HepG2 (cell line): Measurements from ENCODE around the gene MLST8. TPM values are rescaled to one million over a fixed set of nuclear protein-coding genes. Genes with fewer than 3 reads are reported as not detected.

Experiments
- CBFB ChIP-seq: sonication (generic); formaldehyde crosslinking; IDR thresholded peaks from 2 replicates; pipeline ENCODE4 v1.4.0; 2020; ENCODE audit warnings: missing genetic modification reagents
- CTCF ChIP-seq: sonication (generic); formaldehyde crosslinking; IDR thresholded peaks from 2 replicates; pipeline ENCODE4 v1.5.0; 2020; ENCODE audit warnings: mild to moderate bottlenecking, missing genetic modification reagents, moderate library complexity
- EEA1 ChIP-seq: sonication (generic); formaldehyde crosslinking; IDR thresholded peaks from 2 replicates; pipeline ENCODE4 v1.5.1; 2020; ENCODE audit warnings: mild to moderate bottlenecking, missing genetic modification reagents, borderline replicate concordance
- MBNL3 ChIP-seq: fragments of 250-450 bp; sonication (Bioruptor Pico); conservative IDR thresholded peaks from 2 replicates; pipeline ENCODE4 v1.8.0; 2022; ENCODE audit warnings: mild to moderate bottlenecking, inconsistent platforms
- MZF1 ChIP-seq: sonication (generic); formaldehyde crosslinking; IDR thresholded peaks from 2 replicates; pipeline ENCODE4 v1.8.1; 2023; ENCODE audit warnings: mild to moderate bottlenecking, missing genetic modification reagents, borderline replicate concordance
- NCOA1 ChIP-seq: sonication (generic); formaldehyde crosslinking; IDR thresholded peaks from 2 replicates; pipeline ENCODE4 v1.9.0; 2021; ENCODE audit warnings: missing genetic modification reagents
- NCOR1 ChIP-seq: fragments of 200-600 bp; sonication (generic); IDR thresholded peaks from 2 replicates; pipeline ENCODE4 v1.7.0; 2017; ENCODE audit warnings: antibody characterized with exemption, low read length, borderline replicate concordance
- NR2F1 ChIP-seq, 2 experiments: fragments of 450-650 bp in 1 of 2; formaldehyde crosslinking in 1 of 2; IDR thresholded peaks; 2 replicates each; pipeline versions ENCODE4 v1.5.0 to v1.6.1; 2016 to 2020; ENCODE audit warnings: mild to moderate bottlenecking in 1 of 2, missing compliant biosample characterization in 1 of 2, missing genetic modification reagents in 1 of 2, moderate library complexity in 1 of 2
- POLR2AphosphoS2 ChIP-seq: IDR thresholded peaks from 2 replicates; pipeline ENCODE4 v1.6.1; 2011; ENCODE audit warnings: low read depth, low read length, improper control_type of control experiment
- PREB ChIP-seq: sonication (generic); formaldehyde crosslinking; IDR thresholded peaks from 2 replicates; pipeline ENCODE4 v1.4.0; 2020; ENCODE audit warnings: missing genetic modification reagents
- SKIL ChIP-seq: sonication (generic); formaldehyde crosslinking; IDR thresholded peaks from 2 replicates; pipeline ENCODE4 v1.8.0; 2022; ENCODE audit warnings: missing genetic modification reagents, mild to moderate bottlenecking, moderate library complexity, borderline replicate concordance
- SNAI1 ChIP-seq: sonication (generic); formaldehyde crosslinking; IDR thresholded peaks from 2 replicates; pipeline ENCODE4 v1.5.0; 2020; ENCODE audit warnings: mild to moderate bottlenecking, missing genetic modification reagents, borderline replicate concordance
- ZBTB40 ChIP-seq, 2 experiments: fragments of 450-650 bp in 1 of 2; sonication (generic) in 1 of 2; formaldehyde crosslinking in 1 of 2; IDR thresholded peaks; 2 replicates each; pipeline versions ENCODE4 v1.6.1 to v1.8.0; 2016 to 2022; ENCODE audit warnings: antibody characterized with exemption in 1 of 2, mild to moderate bottlenecking in 1 of 2, missing genetic modification reagents in 1 of 2
- ZNF510 ChIP-seq: sonication (generic); formaldehyde crosslinking; IDR thresholded peaks from 2 replicates; pipeline ENCODE4 v1.4.0; 2020; ENCODE audit warnings: low read depth, mild to moderate bottlenecking, missing genetic modification reagents
- polyA plus RNA-seq, 8 experiments: library from polyadenylated mRNA; depleted of rRNA in 3 of 8; stranded (reverse) in 7 of 8; unstranded in 1 of 8; fragments of >200 nt; fragmentation: Illumina TruSeq in 4 of 8; extraction: Trizol in 4 of 8; gene quantifications; 2 replicates each; pipeline versions ENCODE4 v1.2.1 to v1.2.3, GENCODE V29; 2011 to 2016; ENCODE audit warnings: low read depth in 4 of 8, missing spikeins in 1 of 8, mixed read lengths in 1 of 8; ENCODE audit not compliant: insufficient read depth in 1 of 8
- total RNA-seq, 5 experiments: library from RNA; depleted of rRNA; stranded (reverse); fragments of >200 nt; fragmentation: Illumina TruSeq; extraction: Trizol; gene quantifications; 2 replicates each; pipeline ENCODE4 v1.2.3, GENCODE V29; 2016; ENCODE audit warnings: low read depth in 1 of 5

MLST8 gene
- total and polyA plus RNA-seq, 2 of the 13 experiments (the other 11 are each of a cell fraction or from before 2014, with no cell fraction given): 30.8 to 72.7 TPM

GRCh38 chr16:2163211-2163881 is 41.9 kb upstream of the MLST8 start (continued):
- TF ChIP-seq ZBTB40 (IDR thresholded peaks at IDR 0.05) (no peak), ZBTB40 (CRISPR knock-in tag; IDR thresholded peaks at IDR 0.05) (peak; percentile 16; the same call in 1 of the 2 replicates), EEA1 (CRISPR knock-in tag) (no peak), SKIL (no peak; the same call in 1 of the 2 replicates), POLR2AphosphoS2 (no peak), PREB (CRISPR knock-in tag) (no peak), NR2F1 (CRISPR knock-in tag; IDR thresholded peaks at IDR 0.05) (peak in 1 of 2 experiments; percentile 53; a peak in 1 of 4 replicates), ZNF510 (no peak), SNAI1 (0 out of 2 replicates have a peak, but pooled peaks have one; percentile 27), MZF1 (CRISPR knock-in tag) (no peak), MBNL3 (no peak), NCOA1 (no peak), NCOR1 (no peak), CBFB (CRISPR knock-in tag) (peak; percentile 51; the same call in 1 of the 2 replicates), CTCF (peak; percentile 31; the same call in 1 of the 2 replicates)
